ENCODE data around the gene FAU. TPM values are rescaled to one million over a fixed set of nuclear protein-coding genes. Genes with fewer than 3 reads are reported as not detected.
A peak's percentile ranks its signal among the peaks of the same experiment; 100 is the strongest.

The FAU gene
- total and polyA plus RNA-seq, 9 of the 15 experiments (the other 6 are each of a cell fraction or from before 2014, with no cell fraction given): 433 to 1,827 (median 942) TPM

DNA sequence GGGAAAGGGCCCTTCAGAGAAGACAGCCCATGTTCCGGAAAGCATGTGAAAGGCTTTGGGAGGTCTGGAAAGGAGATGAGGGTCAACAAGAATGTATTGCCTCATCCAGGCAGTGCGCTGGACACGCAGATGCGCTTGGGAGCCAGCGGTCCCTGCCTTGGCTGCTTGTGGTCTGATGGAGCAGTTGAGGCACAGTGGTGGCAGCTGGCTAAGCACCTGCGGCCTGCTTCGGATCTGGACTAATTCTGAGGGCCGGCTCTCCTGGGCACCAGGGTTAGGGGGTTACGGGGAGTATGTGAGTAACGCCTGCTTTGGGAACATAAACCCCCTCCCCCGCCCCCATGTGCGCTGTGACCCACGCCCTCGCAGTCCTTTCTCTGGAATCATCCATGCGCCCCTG is 14.9 kb downstream of the FAU start:
- Histone ChIP-seq H3K4me1 (replicated peaks in 1 of 2; ENCODE audit: control insufficient read depth in 2 of 2, insufficient read depth in 2 of 2, low read length in 2 of 2) (peaks cover 9 to 29% of the 10 kb centered on the region in 2 experiments; a peak in 4 of 5 replicates), H3K27me3 (ENCODE audit: control insufficient read depth in 2 of 2, insufficient read depth in 2 of 2, low read length in 2 of 2) (no peaks in the 10 kb centered on the region), H2AFZ (ENCODE audit: low read depth, low read length) (no peak overlapping the region), H4K20me1 (replicated peaks; ENCODE audit: control insufficient read depth, insufficient read depth, low read length) (no peaks in the 10 kb centered on the region), H3K4me2 (ENCODE audit: insufficient read depth, low read length) (no peak overlapping the region), H3K27ac (ENCODE audit: extremely low read depth, low read depth, low read length) (no peak overlapping the region), H3K9ac (ENCODE audit: insufficient read depth in 1 of 2, low read depth in 2 of 2, low read length in 2 of 2) (peak overlapping the region in 1 of 2 experiments; percentile 59; a peak in 1 of 4 replicates), H3K36me3 (ENCODE audit: control insufficient read depth, insufficient read depth, low read length) (peaks cover 32% of the 10 kb centered on the region; the same call in 1 of the 3 replicates), H3K9me3 (replicated peaks; ENCODE audit: control insufficient read depth, insufficient read depth, low read depth, low read length) (no peaks in the 10 kb centered on the region), H3K79me2 (ENCODE audit: control insufficient read depth, insufficient read depth, low read length) (peaks cover 5% of the 10 kb centered on the region; the same call in 1 of the 3 replicates), H3K4me3 (no peak overlapping the region), H3K9me1 (ENCODE audit: control insufficient read depth, insufficient read depth, low read length) (no peaks in the 10 kb centered on the region)
- ATAC-seq (no peak), FAIRE-seq (no peak), DNase-seq (ENCODE audit: extremely low read depth in 1 of 4, low spot score in 3 of 4) (no peak)
- intact Hi-C loops (cut with micrococcal nuclease): no loop called here
- POLR2A ChIA-PET: interaction anchor here (0.6 to 7.2 kb wide), 2 partner anchors 10 to 723 kb away, joined by 3 to 92 read pairs; partner anchors contain the start of gene VPS51
- CTCF ChIA-PET (ENCODE audit: low intra/inter-chr PET ratio): no interaction called here
- in situ Hi-C loops (cut with MboI): no loop called here
- no TSS peak for BruUV-seq (replicated peaks)
- WGBS (ENCODE audit: insufficient coverage, low coverage, missing lambda C conversion rate): 87% methylated on average over 11 of the region's 15 CpGs
- TF ChIP-seq ZBTB34 (CRISPR knock-in tag; IDR thresholded peaks at IDR 0.05): no peak
- TF ChIP-seq SAFB (IDR thresholded peaks at IDR 0.05; ENCODE audit: borderline replicate concordance, low read depth, low read length): no peak
- TF ChIP-seq KDM4B (IDR thresholded peaks at IDR 0.05; ENCODE audit: borderline replicate concordance in 2 of 2, low read depth in 1 of 2): no peak
- TF ChIP-seq RBM34 (IDR thresholded peaks at IDR 0.05; ENCODE audit: borderline replicate concordance, insufficient read depth, low read length): no peak
- no peak for TF ChIP-seq STAT5B (CRISPR knock-in tag; IDR thresholded peaks at IDR 0.05)
- no peak for TF ChIP-seq TAL1 (IDR thresholded peaks at IDR 0.05)
- no peak for TF ChIP-seq ZFX (CRISPR knock-in tag; IDR thresholded peaks at IDR 0.05)
- TF ChIP-seq CHD7 (IDR thresholded peaks at IDR 0.05; ENCODE audit: low read depth, low read length): no peak
- TF ChIP-seq ZNF444 (CRISPR knock-in tag; IDR thresholded peaks at IDR 0.05): no peak
